Measurements from ENCODE around the gene BOK. TPM values are rescaled to one million over a fixed set of nuclear protein-coding genes. Genes with fewer than 3 reads are reported as not detected.
"Not testable (repeated sequence)": the region's sequence is repeated elsewhere in the genome, so short reads cannot be mapped to it uniquely, and the experiment has no call there.

The BOK gene
- total and polyA plus RNA-seq, 2 experiments from 2014 or later: 28.0 to 46.6 TPM

GRCh38 chr2:241582328-241582727, 23.8 kb downstream of the BOK start:
- WGBS, 2 experiments (ENCODE audit: low coverage in 1 of 2, low lambda C conversion rate in 2 of 2, missing lambda C conversion rate in 2 of 2): 92 to 95% methylated on average over 8 of the region's 8 CpGs

GRCh38 chr2:241582806-241583205, 24.3 kb downstream of the BOK start:
- Histone ChIP-seq H3K9me2 (ENCODE audit: insufficient read depth) (no peaks in the 10 kb centered on the region), H4K20me1 (ENCODE audit: insufficient read depth) (no peaks in the 10 kb centered on the region), H3K4me1 (ENCODE audit: insufficient read depth) (no peaks in the 10 kb centered on the region), H3K27ac (no peak overlapping the region), H3F3A (ENCODE audit: insufficient read depth) (0 out of 2 replicates have a peak, but pooled peaks cover 4% of the 10 kb centered on the region), H3K36me3 (ENCODE audit: low read depth) (peaks cover 53% of the 10 kb centered on the region), H3K4me3 (no peak overlapping the region), H3K4me2 (ENCODE audit: unreplicated experiment) (no peak overlapping the region), H3K9me3 (ENCODE audit: low read depth) (peaks cover 4% of the 10 kb centered on the region), H3K9ac (no peak overlapping the region), H3K79me2 (ENCODE audit: insufficient read depth) (0 out of 2 replicates have a peak, but pooled peaks cover 10% of the 10 kb centered on the region), H3K27me3 (replicated peaks; ENCODE audit: insufficient read depth) (no peaks in the 10 kb centered on the region), H2AFZ (no peak overlapping the region)
- DNase-seq: no peak
- 98 to 100% methylated on average over 4 of the region's 4 CpGs for WGBS, 2 experiments (ENCODE audit: low coverage in 1 of 2, low lambda C conversion rate in 2 of 2, missing lambda C conversion rate in 2 of 2)
- TF ChIP-seq EZH2 (IDR thresholded peaks at IDR 0.05; ENCODE audit: insufficient read depth, poor library complexity, severe bottlenecking): no peak
- no peak for TF ChIP-seq EZH2phosphoT487 (IDR thresholded peaks at IDR 0.05; ENCODE audit: insufficient read depth, low read depth)
- in situ Hi-C loops (cut with MboI): no loop called here

More at GRCh38 chr2:241582328-241582727, 23.8 kb downstream of the BOK start:
- in situ Hi-C loops (cut with MboI): no loop called here
- Histone ChIP-seq H4K20me1 (ENCODE audit: insufficient read depth) (no peaks in the 10 kb centered on the region), H3K4me2 (ENCODE audit: unreplicated experiment) (no peak overlapping the region), H3K27ac (no peak overlapping the region), H3K79me2 (ENCODE audit: insufficient read depth) (0 out of 2 replicates have a peak, but pooled peaks cover 7% of the 10 kb centered on the region), H3F3A (ENCODE audit: insufficient read depth) (0 out of 2 replicates have a peak, but pooled peaks cover 4% of the 10 kb centered on the region), H3K36me3 (ENCODE audit: low read depth) (peaks cover 50% of the 10 kb centered on the region), H3K9ac (no peak overlapping the region), H3K9me3 (ENCODE audit: low read depth) (peaks cover 4% of the 10 kb centered on the region), H3K4me1 (ENCODE audit: insufficient read depth) (no peaks in the 10 kb centered on the region), H3K4me3 (no peak overlapping the region), H3K27me3 (replicated peaks; ENCODE audit: insufficient read depth) (no peaks in the 10 kb centered on the region), H3K9me2 (ENCODE audit: insufficient read depth) (no peaks in the 10 kb centered on the region), H2AFZ (no peak overlapping the region)
- TF ChIP-seq EZH2phosphoT487 (IDR thresholded peaks at IDR 0.05; ENCODE audit: insufficient read depth, low read depth) (no peak), EZH2 (IDR thresholded peaks at IDR 0.05; ENCODE audit: insufficient read depth, poor library complexity, severe bottlenecking) (no peak)
- DNase-seq: no peak

- Histone ChIP-seq H3K27ac (no peak overlapping the region), H4K20me1 (ENCODE audit: insufficient read depth) (no peaks in the 10 kb centered on the region), H3K4me1 (ENCODE audit: insufficient read depth) (no peaks in the 10 kb centered on the region), H3K9me3 (ENCODE audit: low read depth) (peaks cover 4% of the 10 kb centered on the region), H3K27me3 (replicated peaks; ENCODE audit: insufficient read depth) (no peaks in the 10 kb centered on the region), H3K9me2 (ENCODE audit: insufficient read depth) (no peaks in the 10 kb centered on the region), H3K36me3 (ENCODE audit: low read depth) (peaks cover 58% of the 10 kb centered on the region), H3K9ac (no peak overlapping the region), H2AFZ (no peak overlapping the region), H3F3A (ENCODE audit: insufficient read depth) (0 out of 2 replicates have a peak, but pooled peaks cover 4% of the 10 kb centered on the region), H3K4me3 (no peak overlapping the region), H3K79me2 (ENCODE audit: insufficient read depth) (0 out of 2 replicates have a peak, but pooled peaks cover 10% of the 10 kb centered on the region), H3K4me2 (ENCODE audit: unreplicated experiment) (no peak overlapping the region)
- peak; percentile 53 for DNase-seq
- WGBS, 2 experiments (ENCODE audit: low coverage in 1 of 2, low lambda C conversion rate in 2 of 2, missing lambda C conversion rate in 2 of 2): 49 to 53% methylated on average over 12 of the region's 12 CpGs
- TF ChIP-seq EZH2 (IDR thresholded peaks at IDR 0.05; ENCODE audit: insufficient read depth, poor library complexity, severe bottlenecking) (no peak), EZH2phosphoT487 (IDR thresholded peaks at IDR 0.05; ENCODE audit: insufficient read depth, low read depth) (no peak)
- in situ Hi-C loops (cut with MboI): no loop called here
These were observed 25.9 kb downstream of the BOK start for GRCh38 chr2:241584436-241584835.

GRCh38 chr2:241586564-241587264, 28.2 kb downstream of the BOK start:
- peaks cover 10% of the 10 kb centered on the region; the same call in 1 of the 2 replicates for H3K79me2 ChIP-seq (ENCODE audit: insufficient read depth)
- H3K4me2 ChIP-seq (ENCODE audit: unreplicated experiment): no peak overlapping the region
- H3K9me2 ChIP-seq (ENCODE audit: insufficient read depth): no peaks in the 10 kb centered on the region
- 97 to 98% methylated on average over 2 of the region's 2 CpGs for WGBS, 2 experiments (ENCODE audit: low coverage in 1 of 2, low lambda C conversion rate in 2 of 2, missing lambda C conversion rate in 2 of 2)
- no peak overlapping the region for H2AFZ ChIP-seq
- no peaks in the 10 kb centered on the region for H3K27me3 ChIP-seq (replicated peaks; ENCODE audit: insufficient read depth)
- H3K4me3 ChIP-seq: no peak overlapping the region
- H4K20me1 ChIP-seq (ENCODE audit: insufficient read depth): no peaks in the 10 kb centered on the region
- DNase-seq: no peak
- H3K36me3 ChIP-seq (ENCODE audit: low read depth): peaks cover 58% of the 10 kb centered on the region
- no peaks in the 10 kb centered on the region for H3F3A ChIP-seq (ENCODE audit: insufficient read depth)
- H3K9me3 ChIP-seq (ENCODE audit: low read depth): peaks cover 4% of the 10 kb centered on the region
- no peak overlapping the region for H3K9ac ChIP-seq
- TF ChIP-seq EZH2 (IDR thresholded peaks at IDR 0.05; ENCODE audit: insufficient read depth, poor library complexity, severe bottlenecking) (no peak), EZH2phosphoT487 (IDR thresholded peaks at IDR 0.05; ENCODE audit: insufficient read depth, low read depth) (no peak)
- no peak overlapping the region for H3K27ac ChIP-seq
- no peaks in the 10 kb centered on the region for H3K4me1 ChIP-seq (ENCODE audit: insufficient read depth)
- in situ Hi-C loops (cut with MboI): no loop called here

GRCh38 chr2:241589863-241590262, 31.3 kb downstream of the BOK start:
- H3K9me3 ChIP-seq (ENCODE audit: low read depth); H3K27ac ChIP-seq: not testable (repeated sequence)

GRCh38 chr2:241590496-241591455, 32.2 kb downstream of the BOK start:
- H3K9me2 ChIP-seq (ENCODE audit: insufficient read depth); H4K20me1 ChIP-seq (ENCODE audit: insufficient read depth); H3K9me3 ChIP-seq (ENCODE audit: low read depth); H3K4me2 ChIP-seq (ENCODE audit: unreplicated experiment); H2AFZ ChIP-seq; in situ Hi-C loops (cut with MboI); H3K4me3 ChIP-seq; H3K27ac ChIP-seq; H3F3A ChIP-seq (ENCODE audit: insufficient read depth); H3K79me2 ChIP-seq (ENCODE audit: insufficient read depth); H3K9ac ChIP-seq; DNase-seq; H3K27me3 ChIP-seq (replicated peaks; ENCODE audit: insufficient read depth); H3K4me1 ChIP-seq (ENCODE audit: insufficient read depth): not testable (repeated sequence)
- H3K36me3 ChIP-seq (ENCODE audit: low read depth): peaks cover 25% of the 10 kb centered on the region
- 89 to 97% methylated on average over 26 to 33 of the region's 33 CpGs for WGBS, 2 experiments (ENCODE audit: low coverage in 1 of 2, low lambda C conversion rate in 2 of 2, missing lambda C conversion rate in 2 of 2)

More at GRCh38 chr2:241589863-241590262, 31.3 kb downstream of the BOK start:
- H2AFZ ChIP-seq; H3K4me1 ChIP-seq (ENCODE audit: insufficient read depth); H4K20me1 ChIP-seq (ENCODE audit: insufficient read depth); in situ Hi-C loops (cut with MboI); H3K9ac ChIP-seq; H3K4me2 ChIP-seq (ENCODE audit: unreplicated experiment); H3K4me3 ChIP-seq; DNase-seq; H3K9me2 ChIP-seq (ENCODE audit: insufficient read depth); H3F3A ChIP-seq (ENCODE audit: insufficient read depth); H3K27me3 ChIP-seq (replicated peaks; ENCODE audit: insufficient read depth): not testable (repeated sequence)
- peaks cover 34% of the 10 kb centered on the region for H3K36me3 ChIP-seq (ENCODE audit: low read depth)
- WGBS, 2 experiments (ENCODE audit: low coverage in 1 of 2, low lambda C conversion rate in 2 of 2, missing lambda C conversion rate in 2 of 2): 84 to 92% methylated on average over 17 of the region's 17 CpGs
- peaks cover 10% of the 10 kb centered on the region; the same call in 1 of the 2 replicates for H3K79me2 ChIP-seq (ENCODE audit: insufficient read depth)
